Adrenal gland (tissue), 5 donors: Measurements from ENCODE around the gene PTGIS.

ENCODE experiments used
- CTCF ChIP-seq, 6 experiments: fragments of 450-650 bp in 4 of 6; fragments of 200-600 bp in 2 of 6; sonication (generic) in 1 of 6; IDR thresholded peaks; 1 replicate in 5 of 6; 2 replicates in 1 of 6; pipeline versions ENCODE4 v1.5.1 to v1.8.0; 2016 to 2021; ENCODE audit warnings: antibody characterized with exemption in 6 of 6, mild to moderate bottlenecking in 2 of 6, moderate library complexity in 1 of 6
- POLR2A ChIP-seq, 2 donors: fragments of 450-650 bp; IDR thresholded peaks; one replicate each; pipeline ENCODE4 v1.6.1; 2017; ENCODE audit warnings: antibody characterized with exemption in 2 of 2, mild to moderate bottlenecking in 2 of 2, moderate library complexity in 1 of 2
- donor health status: DM: no; HTN: no; CAD: no.

GRCh38 chr20:49567421-49568277 is at the start of gene PTGIS:
- TF ChIP-seq CTCF (IDR thresholded peaks at IDR 0.05) (no peak), POLR2A (IDR thresholded peaks at IDR 0.05) (no peak)
